SK-N-SH (cell line): Measurements from ENCODE around the gene RECK. TPM values are rescaled to one million over a fixed set of nuclear protein-coding genes. Genes with fewer than 3 reads are reported as not detected.

Experiments used
- CTCF ChIA-PET: fragments of 300-600, 350-600 bp; formaldehyde crosslinking; extraction: SDS; loops from one replicate; lab custom pipeline; 2021; lab: Yijun Ruan, JAX
- POLR2A ChIA-PET: fragments of 350-600 bp; sonication (Branson Sonifier 250); formaldehyde crosslinking; extraction: SDS; loops from one replicate; lab custom pipeline; 2020; ENCODE audit warnings: antibody characterized with exemption, inconsistent platforms; lab: Yijun Ruan, JAX
- DNase-seq: peaks from one replicate; pipeline ENCODE4 v3.0.0; 2012
- H2AFZ ChIP-seq: fragments of 200-600 bp; sonication (generic); 2 replicates; pipeline ENCODE4 v1.8.1; 2016; ENCODE audit warnings: antibody characterized with exemption, mild to moderate bottlenecking, low read depth
- H3F3A ChIP-seq: fragments of 200-600 bp; sonication (generic); replicated peaks from 2 replicates; pipeline ENCODE3; 2016; ENCODE audit warnings: antibody characterized with exemption, mild to moderate bottlenecking; ENCODE audit not compliant: insufficient read depth
- H3K27ac ChIP-seq, 2 experiments: fragments of 200-500 bp in 1 of 2; fragments of 200-600 bp in 1 of 2; sonication (Bioruptor generic) in 1 of 2; sonication (generic), shearing (Covaris generic) in 1 of 2; 2 replicates each; pipeline versions ENCODE4 v1.5.1 to v1.6.1; 2014 to 2016; ENCODE audit warnings: low read depth in 2 of 2, inconsistent platforms in 1 of 2, low read length in 1 of 2, mild to moderate bottlenecking in 1 of 2, mixed read lengths in 1 of 2
- H3K27me3 ChIP-seq: fragments of 200-600 bp; sonication (generic), shearing (Covaris generic); 2 replicates; pipeline ENCODE4 v1.6.1; 2016; ENCODE audit warnings: mixed run types; ENCODE audit not compliant: insufficient read depth
- H3K36me3 ChIP-seq, 2 experiments: fragments of 200-500 bp in 1 of 2; fragments of 200-600 bp in 1 of 2; sonication (Bioruptor generic) in 1 of 2; sonication (generic) in 1 of 2; replicated peaks in 1 of 2; 2 replicates each; pipeline versions ENCODE3 to v1.5.1; 2014 to 2016; ENCODE audit warnings: low read length in 1 of 2, mild to moderate bottlenecking in 1 of 2; ENCODE audit not compliant: insufficient read depth in 2 of 2, control insufficient read depth in 1 of 2
- H3K4me1 ChIP-seq, 2 experiments: fragments of 200-500 bp in 1 of 2; fragments of 200-600 bp in 1 of 2; sonication (Bioruptor generic) in 1 of 2; sonication (generic), shearing (Covaris generic) in 1 of 2; 2 replicates each; pipeline versions ENCODE4 v1.5.1 to v1.6.1; 2014 to 2016; ENCODE audit warnings: low read depth in 1 of 2, low read length in 1 of 2, mixed run types in 1 of 2; ENCODE audit not compliant: insufficient read depth in 2 of 2, control insufficient read depth in 1 of 2
- H3K4me2 ChIP-seq: fragments of 200-600 bp; sonication (generic), shearing (Covaris generic); 2 replicates; pipeline ENCODE4 v1.6.1; 2017; ENCODE audit warnings: mixed run types
- H3K4me3 ChIP-seq, 2 experiments: fragments of 200-500 bp in 1 of 2; fragments of 200-600 bp in 1 of 2; sonication (Bioruptor generic) in 1 of 2; sonication (generic), shearing (Covaris generic) in 1 of 2; 2 replicates each; pipeline versions ENCODE4 v1.5.1 to v1.8.1; 2014 to 2016; ENCODE audit warnings: low read depth in 2 of 2, inconsistent platforms in 1 of 2, low read length in 1 of 2, mild to moderate bottlenecking in 1 of 2, mixed read lengths in 1 of 2, moderate library complexity in 1 of 2
- H3K79me2 ChIP-seq: fragments of 200-600 bp; sonication (generic); 2 replicates; pipeline ENCODE4 v1.8.1; 2017; ENCODE audit warnings: mild to moderate bottlenecking; ENCODE audit not compliant: insufficient read depth
- H3K9ac ChIP-seq: fragments of 200-600 bp; sonication (generic); 2 replicates; pipeline ENCODE4 v1.6.1; 2017; ENCODE audit warnings: mixed run types
- H3K9me2 ChIP-seq: fragments of 200-600 bp; sonication (generic); 2 replicates; pipeline ENCODE4 v1.6.1; 2017; ENCODE audit warnings: mixed run types
- H3K9me3 ChIP-seq: fragments of 200-600 bp; sonication (generic); 2 replicates; pipeline ENCODE4 v1.6.1; 2017; ENCODE audit warnings: mixed run types, mild to moderate bottlenecking, moderate library complexity
- H4K20me1 ChIP-seq: fragments of 200-600 bp; sonication (generic); 2 replicates; pipeline ENCODE4 v1.6.1; 2017; ENCODE audit warnings: mild to moderate bottlenecking, mixed run types; ENCODE audit not compliant: insufficient read depth
- FOSL2 ChIP-seq: IDR thresholded peaks from 2 replicates; pipeline ENCODE4 v1.4.0; 2012; ENCODE audit warnings: low read depth, mild to moderate bottlenecking, moderate library complexity, borderline replicate concordance
- JUND ChIP-seq: IDR thresholded peaks from 2 replicates; pipeline ENCODE4 v1.4.0; 2012
- MXI1 ChIP-seq: IDR thresholded peaks from 2 replicates; pipeline ENCODE4 v1.6.1; 2012; ENCODE audit warnings: mild to moderate bottlenecking, low read depth, low read length, improper control_type of control experiment
- NFIC ChIP-seq: IDR thresholded peaks from 2 replicates; pipeline ENCODE4 v1.4.0; 2012; ENCODE audit warnings: borderline replicate concordance
- RXRA ChIP-seq: IDR thresholded peaks from 2 replicates; pipeline ENCODE4 v1.4.0; 2012; ENCODE audit warnings: low read depth, mild to moderate bottlenecking, borderline replicate concordance
- TAF1 ChIP-seq: IDR thresholded peaks from 2 replicates; pipeline ENCODE4 v1.6.1; 2012; ENCODE audit warnings: low read depth, mild to moderate bottlenecking, low read length, moderate library complexity, borderline replicate concordance
- TCF12 ChIP-seq: IDR thresholded peaks from 2 replicates; pipeline ENCODE4 v1.4.0; 2012
- TEAD4 ChIP-seq: IDR thresholded peaks from 2 replicates; pipeline ENCODE4 v1.4.0; 2012; ENCODE audit warnings: mild to moderate bottlenecking, borderline replicate concordance; ENCODE audit not compliant: insufficient read depth
- WGBS: methylation state at CpG from one replicate; pipeline ENCODE4 v1.1.6; 2017; ENCODE audit warnings: low lambda C conversion rate; 5-methylcytosine and 5-hydroxymethylcytosine counted together
- polyA plus RNA-seq, 3 experiments: library from polyadenylated mRNA; depleted of rRNA; stranded (reverse); fragments of >200 nt; gene quantifications; 2 replicates each; pipeline ENCODE4 v1.2.3, GENCODE V29; 2012
- TF ChIP-seq, protein P1 (sequence below): IDR thresholded peaks from 2 replicates; pipeline ENCODE4; 2012

RECK gene
- polyA plus RNA-seq, 1 of the 3 experiments (the other 2 are of a cell fraction), result 22.8 TPM

DNA sequence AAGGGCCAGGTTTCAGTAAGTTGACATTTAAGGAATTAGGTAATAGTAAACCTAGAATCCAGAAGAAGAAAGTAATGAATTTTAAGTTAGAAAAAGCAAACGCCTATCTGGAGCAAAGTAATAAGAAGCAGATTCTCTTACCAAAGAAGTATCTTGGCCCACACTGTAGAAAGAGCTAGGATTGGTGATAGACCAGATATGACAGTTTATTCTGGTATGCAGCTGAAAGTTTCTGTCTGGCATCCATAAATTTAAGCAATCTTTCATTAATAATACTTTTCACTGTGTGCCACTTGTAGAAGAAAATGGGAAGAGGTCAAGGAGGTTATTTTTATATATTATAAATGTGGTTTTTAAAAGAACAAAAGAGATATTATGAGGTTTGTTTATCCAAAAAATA, 3.0 kb downstream of the RECK start (continued):
- 0 out of 2 replicates have a peak, but pooled peaks have one; percentile 45 for TF ChIP-seq RXRA

DNA sequence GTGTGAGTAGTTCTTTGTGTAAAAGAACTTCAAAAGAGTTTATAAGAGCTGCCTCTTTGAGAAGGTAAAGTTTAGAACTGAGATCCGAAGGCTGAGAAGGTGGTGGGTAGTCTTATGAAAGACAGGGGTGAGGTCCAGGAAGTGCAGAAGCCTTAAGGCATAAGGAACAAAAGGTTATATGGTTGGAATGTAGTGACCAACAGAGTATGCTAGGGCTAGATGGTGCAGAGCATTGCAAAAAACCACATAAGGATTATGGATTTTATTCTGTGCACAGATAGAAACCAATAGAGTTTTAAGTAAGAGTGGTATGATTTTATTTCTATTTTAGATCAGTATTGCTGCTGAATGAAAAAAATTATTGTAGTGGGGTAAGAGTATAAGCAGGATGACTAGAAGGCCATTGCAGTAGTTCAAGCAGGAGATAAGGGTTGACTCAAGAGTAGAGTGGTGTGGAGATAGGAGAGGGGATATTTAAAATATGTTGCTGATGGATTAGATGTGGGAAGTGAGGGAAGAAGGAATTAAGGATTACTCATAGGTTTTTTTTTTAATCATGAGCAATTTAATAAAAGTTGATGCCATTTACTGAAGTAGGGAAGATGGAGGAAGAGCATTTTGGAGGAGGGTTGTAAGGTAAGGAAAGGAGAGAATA, 3.7 kb downstream of the RECK start:
- Histone ChIP-seq H3K4me2 (peak overlapping the region; percentile 75), H3F3A (peaks cover 50% of the 10 kb centered on the region), H3K4me3 (peak overlapping the region in 1 of 2 experiments; percentile 2; a peak in 2 of 4 replicates), H3K4me1 (peaks cover 9 to 14% of the 10 kb centered on the region in 2 experiments; a peak in 3 of 4 replicates), H3K79me2 (peaks cover 86% of the 10 kb centered on the region), H3K9me3 (peaks cover 4% of the 10 kb centered on the region; the same call in 1 of the 2 replicates), H3K9ac (no peak overlapping the region; the same call in 1 of the 2 replicates), H3K27ac (peak overlapping the region; percentile 77 to 79; a peak in 3 of 4 replicates), H3K36me3 (peaks cover 0 to 10% of the 10 kb centered on the region in 2 experiments), H2AFZ (no peak overlapping the region), H3K27me3 (no peaks in the 10 kb centered on the region), H4K20me1 (peaks cover 21% of the 10 kb centered on the region), H3K9me2 (no peaks in the 10 kb centered on the region)
- ChIA-PET POLR2A (no interaction called here), CTCF (interaction anchor here (1.4 to 2.8 kb wide), 2 partner anchors 32 to 126 kb away, joined by 6 to 11 read pairs; no protein-coding TSS in a partner anchor)
- TF ChIP-seq FOSL2 (peak; percentile 42; the same call in 1 of the 2 replicates), TEAD4 (0 out of 2 replicates have a peak, but pooled peaks have one; percentile 6), TAF1 (no peak), TCF12 (0 out of 2 replicates have a peak, but pooled peaks have one; percentile 19), JUND (peak; percentile 13; the same call in 1 of the 2 replicates)
- TF ChIP-seq, protein P1, sequence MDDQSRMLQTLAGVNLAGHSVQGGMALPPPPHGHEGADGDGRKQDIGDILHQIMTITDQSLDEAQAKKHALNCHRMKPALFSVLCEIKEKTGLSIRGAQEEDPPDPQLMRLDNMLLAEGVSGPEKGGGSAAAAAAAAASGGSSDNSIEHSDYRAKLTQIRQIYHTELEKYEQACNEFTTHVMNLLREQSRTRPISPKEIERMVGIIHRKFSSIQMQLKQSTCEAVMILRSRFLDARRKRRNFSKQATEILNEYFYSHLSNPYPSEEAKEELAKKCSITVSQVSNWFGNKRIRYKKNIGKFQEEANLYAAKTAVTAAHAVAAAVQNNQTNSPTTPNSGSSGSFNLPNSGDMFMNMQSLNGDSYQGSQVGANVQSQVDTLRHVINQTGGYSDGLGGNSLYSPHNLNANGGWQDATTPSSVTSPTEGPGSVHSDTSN, result peak; percentile 26
- no peak for DNase-seq
- WGBS, result 71% methylated on average over 1 of the region's 1 CpG

DNA sequence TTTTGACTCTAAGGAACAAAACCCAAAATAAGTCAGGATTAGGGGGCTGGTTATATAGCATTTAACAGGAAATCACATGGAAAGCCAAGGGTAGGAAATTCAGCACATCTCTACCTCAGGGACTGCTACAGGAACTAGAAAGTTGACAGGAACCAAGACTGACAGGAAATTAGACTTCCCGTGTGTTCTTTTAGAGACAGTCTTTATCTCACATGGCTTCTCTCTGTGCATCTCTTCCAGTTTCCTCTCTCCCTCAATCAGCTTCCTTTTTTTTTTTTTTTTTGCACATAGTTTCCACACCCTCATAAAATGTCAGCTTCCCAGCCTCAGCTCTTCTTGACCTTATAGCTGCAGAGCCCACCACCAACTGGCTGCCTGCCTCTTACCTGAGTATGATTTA, 4.8 kb downstream of the RECK start:
- DNase-seq, result no peak
- peak overlapping the region; percentile 77 to 79; a peak in 3 of 4 replicates for H3K27ac ChIP-seq
- no peak overlapping the region for H3K4me3 ChIP-seq
- TF ChIP-seq TAF1, result no peak
- TF ChIP-seq MXI1, result no peak
- no peak for TF ChIP-seq NFIC
- TF ChIP-seq FOSL2, result no peak
- TF ChIP-seq, all 33 proteins: peak for 0
- Histone ChIP-seq H3K79me2 (peaks cover 98% of the 10 kb centered on the region), H3K36me3 (peaks cover 0 to 16% of the 10 kb centered on the region in 2 experiments), H2AFZ (no peak overlapping the region), H3K4me1 (peaks cover 16 to 22% of the 10 kb centered on the region in 2 experiments; a peak in 3 of 4 replicates), H3K9me3 (peaks cover 4% of the 10 kb centered on the region; the same call in 1 of the 2 replicates), H3K9ac (no peak overlapping the region), H3F3A (peaks cover 51% of the 10 kb centered on the region), H3K4me2 (peak overlapping the region; percentile 75; the same call in 1 of the 2 replicates), H3K27me3 (no peaks in the 10 kb centered on the region), H3K9me2 (no peaks in the 10 kb centered on the region), H4K20me1 (peaks cover 31% of the 10 kb centered on the region)
- ChIA-PET POLR2A (no interaction called here), CTCF (interaction anchor here (1.0 kb wide), 1 partner anchor 15 kb away, joined by 5 read pairs; no protein-coding TSS in a partner anchor)
- 46% methylated on average over 1 of the region's 1 CpG for WGBS
